Thyroid gland (tissue), 4 donors: Measurements from ENCODE around the gene CRABP2.
A peak's percentile ranks its signal among the peaks of the same experiment; 100 is the strongest.

Experiments used
- POLR2A ChIP-seq, 2 donors: fragments of 450-650 bp; IDR thresholded peaks; one replicate each; pipeline ENCODE4 v1.6.1; 2017; ENCODE audit warnings: antibody characterized with exemption in 2 of 2, mild to moderate bottlenecking in 2 of 2, moderate library complexity in 1 of 2
- TF ChIP-seq, protein P1 (sequence below), 6 experiments: fragments of 200-600 bp in 3 of 6; fragments of 450-650 bp in 3 of 6; sonication (generic) in 3 of 6; IDR thresholded peaks; one replicate each; pipeline ENCODE4 v1.5.1; 2016 to 2019; ENCODE audit warnings: antibody characterized with exemption in 6 of 6, mild to moderate bottlenecking in 2 of 6, inconsistent platforms in 1 of 6, moderate library complexity in 1 of 6

DNA sequence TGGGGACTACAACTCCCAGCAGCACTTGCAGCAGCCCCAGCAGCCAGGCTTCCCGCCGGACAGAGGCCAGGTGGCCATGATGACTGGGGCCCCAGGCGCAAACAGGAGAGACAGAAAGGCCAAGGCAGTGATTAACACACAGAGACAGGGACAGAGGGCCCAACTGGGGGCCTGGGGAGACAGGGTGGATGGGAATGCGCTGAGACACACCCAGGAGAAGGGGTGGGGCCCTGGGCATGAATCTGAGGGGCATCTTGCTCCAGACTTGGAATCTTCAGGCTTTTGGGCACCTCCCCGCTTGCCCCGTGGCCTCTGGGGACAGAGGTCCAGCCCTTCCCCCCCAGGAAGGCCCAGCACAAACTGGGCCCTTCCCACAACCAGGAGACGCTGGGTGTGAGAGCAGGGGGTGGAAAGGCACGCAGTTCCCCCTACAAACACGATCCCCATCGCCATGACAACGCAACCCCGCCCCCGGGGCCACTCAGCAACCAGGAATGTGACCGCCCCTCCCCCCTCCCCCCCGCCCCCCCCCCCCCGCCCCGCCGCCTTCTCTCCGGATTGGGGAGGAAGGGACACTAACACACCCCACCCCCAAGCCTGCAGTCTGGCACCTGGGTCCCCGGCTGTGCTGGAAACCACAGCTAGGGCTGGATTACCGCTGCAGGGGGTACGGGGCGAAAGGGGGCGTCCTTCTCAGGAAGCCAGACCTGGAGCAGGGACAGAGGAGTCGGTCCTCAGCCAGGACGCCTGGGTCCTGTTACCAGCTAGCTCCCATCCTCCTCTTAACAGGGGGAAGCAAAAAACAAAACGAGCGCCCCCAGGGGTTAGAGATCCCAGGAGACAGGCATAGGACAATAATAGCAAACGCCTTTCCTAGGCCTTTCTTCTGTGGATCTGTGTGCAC is 41.6 kb upstream of the CRABP2 start:
- TF ChIP-seq, protein P1, sequence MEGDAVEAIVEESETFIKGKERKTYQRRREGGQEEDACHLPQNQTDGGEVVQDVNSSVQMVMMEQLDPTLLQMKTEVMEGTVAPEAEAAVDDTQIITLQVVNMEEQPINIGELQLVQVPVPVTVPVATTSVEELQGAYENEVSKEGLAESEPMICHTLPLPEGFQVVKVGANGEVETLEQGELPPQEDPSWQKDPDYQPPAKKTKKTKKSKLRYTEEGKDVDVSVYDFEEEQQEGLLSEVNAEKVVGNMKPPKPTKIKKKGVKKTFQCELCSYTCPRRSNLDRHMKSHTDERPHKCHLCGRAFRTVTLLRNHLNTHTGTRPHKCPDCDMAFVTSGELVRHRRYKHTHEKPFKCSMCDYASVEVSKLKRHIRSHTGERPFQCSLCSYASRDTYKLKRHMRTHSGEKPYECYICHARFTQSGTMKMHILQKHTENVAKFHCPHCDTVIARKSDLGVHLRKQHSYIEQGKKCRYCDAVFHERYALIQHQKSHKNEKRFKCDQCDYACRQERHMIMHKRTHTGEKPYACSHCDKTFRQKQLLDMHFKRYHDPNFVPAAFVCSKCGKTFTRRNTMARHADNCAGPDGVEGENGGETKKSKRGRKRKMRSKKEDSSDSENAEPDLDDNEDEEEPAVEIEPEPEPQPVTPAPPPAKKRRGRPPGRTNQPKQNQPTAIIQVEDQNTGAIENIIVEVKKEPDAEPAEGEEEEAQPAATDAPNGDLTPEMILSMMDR (IDR thresholded peaks at IDR 0.05), result peak in 2 of 6 experiments; percentile 14 to 18
- peak; percentile 21 to 68 for TF ChIP-seq POLR2A (IDR thresholded peaks at IDR 0.05)
